Neuronal stem cell (in vitro differentiated cells): ENCODE results near the gene LYPD8. TPM values are rescaled to one million over a fixed set of nuclear protein-coding genes. Genes with fewer than 3 reads are reported as not detected.
"Not testable (repeated sequence)": the region's sequence is repeated elsewhere in the genome, so short reads cannot be mapped to it uniquely, and the experiment has no call there.

Experiments used
- DNase-seq: peaks from one replicate; pipeline ENCODE4 v3.0.0-alpha.2; 2013; ENCODE audit warnings: low spot score
- H2AFZ ChIP-seq: one replicate; pipeline ENCODE4 v1.6.1; 2013; ENCODE audit warnings: mild to moderate bottlenecking, low read length, inconsistent platforms
- H2AK5ac ChIP-seq: 2 replicates; pipeline ENCODE4 v1.6.1; 2013; ENCODE audit warnings: low read depth, mild to moderate bottlenecking, inconsistent platforms, low read length, moderate library complexity, mixed read lengths
- H2BK120ac ChIP-seq: 2 replicates; pipeline ENCODE4 v1.6.1; 2013; ENCODE audit warnings: low read depth, mild to moderate bottlenecking, inconsistent platforms, low read length, moderate library complexity, mixed read lengths
- H2BK12ac ChIP-seq: one replicate; pipeline ENCODE4 v1.6.1; 2013; ENCODE audit warnings: low read length, inconsistent platforms
- H2BK15ac ChIP-seq: 2 replicates; pipeline ENCODE4 v1.6.1; 2013; ENCODE audit warnings: mild to moderate bottlenecking, low read length, inconsistent platforms, mixed read lengths
- H2BK5ac ChIP-seq: one replicate; pipeline ENCODE4 v1.6.1; 2013; ENCODE audit warnings: inconsistent platforms, mild to moderate bottlenecking, low read length, moderate library complexity
- H3K14ac ChIP-seq: one replicate; pipeline ENCODE4 v1.6.1; 2013; ENCODE audit warnings: low read length, inconsistent platforms
- H3K18ac ChIP-seq: 2 replicates; pipeline ENCODE4 v1.6.1; 2013; ENCODE audit warnings: low read length, inconsistent platforms
- H3K23ac ChIP-seq: 2 replicates; pipeline ENCODE4 v1.6.1; 2013; ENCODE audit warnings: low read depth, mild to moderate bottlenecking, mixed read lengths, low read length, inconsistent platforms; ENCODE audit not compliant: poor library complexity
- H3K27ac ChIP-seq: replicated peaks from 3 replicates; pipeline ENCODE4 v1.5.1; 2013; ENCODE audit warnings: low read length, inconsistent platforms
- H3K27me3 ChIP-seq, 3 experiments: 2 replicates each; pipeline ENCODE4 v1.6.1; 2013; ENCODE audit warnings: low read length in 3 of 3, mild to moderate bottlenecking in 2 of 3, inconsistent platforms in 1 of 3, low read depth in 1 of 3, mixed read lengths in 1 of 3, moderate library complexity in 1 of 3; ENCODE audit not compliant: control insufficient read depth in 3 of 3, insufficient read depth in 3 of 3
- H3K36me3 ChIP-seq, 2 donors: replicated peaks in 1 of 2; 2 replicates each; pipeline ENCODE4 v1.6.1; 2013; ENCODE audit warnings: low read length in 2 of 2; ENCODE audit not compliant: control insufficient read depth in 2 of 2, insufficient read depth in 2 of 2
- H3K4ac ChIP-seq: 2 replicates; pipeline ENCODE4 v1.6.1; 2013; ENCODE audit warnings: inconsistent platforms, mild to moderate bottlenecking, low read length, moderate library complexity
- H3K4me1 ChIP-seq, 2 donors: 1 replicate in 1 of 2; 2 replicates in 1 of 2; pipeline ENCODE4 v1.6.1; 2013; ENCODE audit warnings: low read length in 2 of 2, low read depth in 1 of 2; ENCODE audit not compliant: control insufficient read depth in 2 of 2, insufficient read depth in 1 of 2
- H3K4me2 ChIP-seq: one replicate; pipeline ENCODE4 v1.6.1; 2013; ENCODE audit warnings: mild to moderate bottlenecking, low read length, inconsistent platforms; ENCODE audit not compliant: insufficient read depth, poor library complexity, severe bottlenecking
- H3K4me3 ChIP-seq, 2 donors: 2 replicates each; pipeline ENCODE4 v1.5.1; 2013; ENCODE audit warnings: low read length in 2 of 2, mild to moderate bottlenecking in 2 of 2, inconsistent platforms in 1 of 2, moderate library complexity in 1 of 2
- H3K79me1 ChIP-seq: one replicate; pipeline ENCODE4 v1.6.1; 2013; ENCODE audit warnings: low read depth, mild to moderate bottlenecking, inconsistent platforms, low read length, moderate library complexity
- H3K9ac ChIP-seq: one replicate; pipeline ENCODE4 v1.6.1; 2013; ENCODE audit warnings: mild to moderate bottlenecking, low read depth, low read length, inconsistent platforms; ENCODE audit not compliant: poor library complexity
- H3K9me3 ChIP-seq, 2 donors: replicated peaks in 1 of 2; 2 replicates each; pipeline versions ENCODE3 to v1.6.1; 2013; ENCODE audit warnings: low read length in 2 of 2, mild to moderate bottlenecking in 2 of 2, inconsistent platforms in 1 of 2, low read depth in 1 of 2, mixed read lengths in 1 of 2, moderate library complexity in 1 of 2; ENCODE audit not compliant: control insufficient read depth in 2 of 2, insufficient read depth in 1 of 2
- H4K8ac ChIP-seq: one replicate; pipeline ENCODE4 v1.6.1; 2013; ENCODE audit warnings: low read depth, mild to moderate bottlenecking, inconsistent platforms, low read length, moderate library complexity
- H4K91ac ChIP-seq: one replicate; pipeline ENCODE4 v1.6.1; 2013; ENCODE audit warnings: low read length, low read depth, mild to moderate bottlenecking, inconsistent platforms; ENCODE audit not compliant: poor library complexity
- WGBS, 2 donors: extraction: QIAGEN DNeasy Blood & Tissue Kit; methylation state at CpG; one replicate each; pipeline ENCODE4 v1.1.7; 2013; ENCODE audit warnings: missing lambda C conversion rate in 2 of 2, mixed read lengths in 1 of 2; ENCODE audit not compliant: insufficient read length in 2 of 2, insufficient replicate concordance in 1 of 2; ENCODE audit errors: extremely low coverage in 2 of 2; 5-methylcytosine and 5-hydroxymethylcytosine counted together
- polyA plus RNA-seq, 2 experiments: library from polyadenylated mRNA; stranded (reverse); fragments of 200-250 nt; gene quantifications; one replicate each; pipeline ENCODE4 v1.2.3, GENCODE V29; 2013

The LYPD8 gene, protein sequence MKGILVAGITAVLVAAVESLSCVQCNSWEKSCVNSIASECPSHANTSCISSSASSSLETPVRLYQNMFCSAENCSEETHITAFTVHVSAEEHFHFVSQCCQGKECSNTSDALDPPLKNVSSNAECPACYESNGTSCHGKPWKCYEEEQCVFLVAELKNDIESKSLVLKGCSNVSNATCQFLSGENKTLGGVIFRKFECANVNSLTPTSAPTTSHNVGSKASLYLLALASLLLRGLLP
- not detected for polyA plus RNA-seq (2013, experiment 1 of 2)
- polyA plus RNA-seq (2013, experiment 2 of 2) = not detected

DNA sequence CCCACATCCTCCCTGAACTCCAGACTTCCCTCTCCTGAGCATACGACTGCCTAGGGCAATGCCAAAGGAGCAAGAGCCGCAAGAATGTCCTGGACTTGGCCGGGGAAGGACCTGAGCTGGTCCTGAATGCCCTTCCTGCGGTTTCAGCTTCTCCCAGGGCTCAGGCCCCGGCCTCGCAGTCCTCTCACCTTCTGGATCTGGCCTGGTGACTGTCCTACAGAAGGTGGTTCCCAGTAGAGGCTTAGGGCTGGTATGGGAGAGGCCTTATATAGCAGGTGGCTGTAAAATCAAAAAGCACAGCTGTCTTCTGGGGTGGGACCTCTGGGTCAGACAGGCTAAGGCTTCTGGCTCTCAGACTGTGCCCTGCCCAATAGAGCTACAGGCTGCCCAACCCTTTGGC, at the start of gene LYPD8:
TSS of gene LYPD8 (minus strand) at position 243 of the 400 bp plus-strand sequence. CDS start 4,678 bp downstream, outside the sequence.
- WGBS, 2 donors = no CpG with 5 or more reads among the region's 6 CpGs
- DNase-seq = no peak
- Histone ChIP-seq H3K27ac (no peak within 1 kb of the TSS), H3K4me3 (no peak within 1 kb of the TSS), H2AFZ (no peak within 1 kb of the TSS), H4K91ac (no peak within 1 kb of the TSS), H2BK15ac (no peak within 1 kb of the TSS), H3K36me3 (peaks cover 0 to 7% of the 10 kb centered on the region in 2 donors), H2BK5ac (no peak within 1 kb of the TSS), H2BK12ac (no peak within 1 kb of the TSS), H3K9me3 (peaks cover 3 to 64% of the 10 kb centered on the region in 2 donors), H3K14ac (no peak within 1 kb of the TSS), H2BK120ac (no peak within 1 kb of the TSS), H3K4ac (no peak within 1 kb of the TSS), H3K27me3 (peaks cover 0 to 7% (median 5%) of the 10 kb centered on the region in 3 experiments), H3K4me2 (no peak within 1 kb of the TSS), H3K4me1 (no peaks in the 10 kb centered on the region), H3K79me1 (peaks cover 3% of the 10 kb centered on the region), H2AK5ac (no peak within 1 kb of the TSS), H3K18ac (no peak within 1 kb of the TSS), H3K23ac (no peak within 1 kb of the TSS), H3K9ac (no peak within 1 kb of the TSS), H4K8ac (no peak within 1 kb of the TSS)

DNA sequence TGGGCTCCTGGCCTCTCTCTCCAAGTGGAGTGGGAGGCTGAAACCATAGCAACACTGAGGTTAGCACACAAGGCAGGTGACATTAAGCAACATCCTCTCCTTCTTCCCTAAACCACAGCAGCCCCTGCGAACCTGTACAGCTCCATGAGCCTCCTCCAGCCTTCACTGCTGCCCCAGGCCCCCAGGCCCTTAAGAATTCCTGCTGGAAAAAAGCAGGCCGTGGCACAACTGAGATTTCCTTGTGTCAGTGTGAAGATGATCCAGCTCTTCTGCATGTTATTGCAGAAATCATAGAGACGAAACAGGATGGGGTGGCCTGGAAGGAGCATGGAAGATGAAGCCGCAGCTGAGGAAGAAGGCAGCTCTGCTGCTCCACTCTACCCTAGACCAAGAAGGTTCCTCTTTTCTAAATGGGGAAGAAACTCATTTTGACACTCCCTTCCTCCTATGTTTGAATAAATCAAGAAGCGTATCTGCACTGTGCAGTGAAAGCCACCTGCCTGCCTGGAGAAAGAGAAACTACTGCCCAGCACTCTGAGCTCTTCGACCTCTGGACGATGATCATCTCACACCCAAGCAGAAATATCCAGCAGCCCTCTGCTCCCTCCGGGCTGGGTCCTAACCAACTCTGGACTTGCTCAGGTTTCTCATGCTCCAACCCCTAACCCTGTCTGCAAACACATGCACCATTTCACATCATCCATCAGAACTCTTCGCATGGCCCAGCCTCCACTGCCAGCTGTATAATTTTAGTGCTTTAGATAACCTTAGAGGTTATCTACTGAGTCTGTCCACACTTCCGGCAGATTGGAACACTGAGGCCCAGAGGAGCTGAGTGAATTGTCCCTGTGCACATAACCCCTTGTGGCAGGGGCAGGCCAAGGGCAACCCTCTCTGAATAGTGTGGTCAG, 49.5 kb upstream of the LYPD8 start:
- Histone ChIP-seq H3K4me1 (no peaks in the 10 kb centered on the region), H3K4me3 (no peak overlapping the region), H3K9me3 (peaks cover 0 to 5% of the 10 kb centered on the region in 2 donors), H3K4ac (no peak overlapping the region), H4K8ac (peak overlapping the region; percentile 72), H3K14ac (no peak overlapping the region), H4K91ac (no peak overlapping the region), H2BK5ac (no peak overlapping the region), H3K79me1 (no peaks in the 10 kb centered on the region), H2AFZ (no peak overlapping the region), H2BK120ac (no peak overlapping the region), H3K36me3 (peaks cover 0 to 5% of the 10 kb centered on the region in 2 donors), H3K27ac (no peak overlapping the region), H3K18ac (peak overlapping the region; percentile 60), H2BK15ac (no peak overlapping the region), H2BK12ac (no peak overlapping the region), H2AK5ac (no peak overlapping the region), H3K9ac (no peak overlapping the region), H3K4me2 (no peak overlapping the region), H3K23ac (no peak overlapping the region), H3K27me3 (peaks cover 0 to 3% (median 0%) of the 10 kb centered on the region in 3 experiments)
- no peak for DNase-seq
- WGBS, 2 donors = no CpG with 5 or more reads among the region's 10 CpGs

DNA sequence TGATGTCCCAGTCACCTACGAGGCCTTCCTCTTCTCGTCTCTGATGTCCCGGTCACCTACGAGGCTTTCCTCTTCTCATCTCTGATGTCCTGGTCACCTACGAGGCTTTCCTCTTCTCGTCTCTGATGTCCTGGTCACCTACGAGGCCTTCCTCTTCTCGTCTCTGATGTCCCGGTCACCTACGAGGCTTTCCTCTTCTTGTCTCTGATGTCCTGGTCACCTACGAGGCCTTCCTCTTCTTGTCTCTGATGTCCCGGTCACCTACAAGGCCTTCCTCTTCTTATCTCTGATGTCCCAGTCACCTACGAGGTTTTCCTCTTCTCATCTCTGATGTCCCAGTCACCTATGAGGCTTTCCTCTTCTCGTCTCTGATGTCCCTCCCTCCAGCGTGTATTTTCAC, 47.9 kb upstream of the LYPD8 start:
- H2BK12ac ChIP-seq, H3K36me3 ChIP-seq, H4K91ac ChIP-seq, H3K79me1 ChIP-seq, DNase-seq, H3K9ac ChIP-seq, H3K4me2 ChIP-seq, H2BK15ac ChIP-seq, H2AK5ac ChIP-seq, H4K8ac ChIP-seq, H3K23ac ChIP-seq, H3K4me1 ChIP-seq, H3K14ac ChIP-seq, H3K9me3 ChIP-seq, H2BK120ac ChIP-seq, H3K27me3 ChIP-seq, H3K18ac ChIP-seq, H3K27ac ChIP-seq, H2BK5ac ChIP-seq, H3K4ac ChIP-seq, H2AFZ ChIP-seq, H3K4me3 ChIP-seq: not testable (repeated sequence)
- WGBS, 2 donors = no CpG with 5 or more reads among the region's 15 CpGs

DNA sequence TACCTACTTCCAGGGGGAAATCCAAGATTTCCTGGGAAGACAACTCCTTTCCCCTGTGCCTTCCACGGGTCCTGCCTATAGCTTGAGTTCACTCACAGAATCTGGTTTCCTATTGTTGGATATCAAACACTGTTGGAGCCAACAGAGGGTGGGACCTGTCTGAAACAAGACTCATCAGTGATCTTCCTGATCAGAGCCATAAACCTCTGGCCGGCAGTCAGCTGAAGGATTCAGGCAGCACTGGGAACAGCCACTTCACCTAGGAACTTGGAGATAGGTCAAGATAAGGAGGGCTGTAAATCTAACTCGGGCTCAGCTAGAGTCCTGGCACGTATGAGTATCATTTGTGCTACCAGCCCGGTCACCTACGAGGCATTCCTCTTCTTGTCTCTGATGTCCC, 46.9 kb upstream of the LYPD8 start:
- Histone ChIP-seq H4K8ac (no peak overlapping the region), H2AK5ac (no peak overlapping the region), H2BK120ac (no peak overlapping the region), H3K18ac (no peak overlapping the region), H4K91ac (no peak overlapping the region), H3K27ac (no peak overlapping the region), H3K4me2 (no peak overlapping the region), H3K14ac (no peak overlapping the region), H3K4me1 (no peaks in the 10 kb centered on the region), H3K4ac (no peak overlapping the region), H3K9me3 (peaks cover 0 to 5% of the 10 kb centered on the region in 2 donors), H2BK15ac (no peak overlapping the region), H3K27me3 (peaks cover 0 to 3% (median 0%) of the 10 kb centered on the region in 3 experiments), H2AFZ (no peak overlapping the region), H3K9ac (no peak overlapping the region), H3K36me3 (no peaks in the 10 kb centered on the region), H3K23ac (no peak overlapping the region), H2BK5ac (no peak overlapping the region), H2BK12ac (no peak overlapping the region), H3K4me3 (no peak overlapping the region), H3K79me1 (no peaks in the 10 kb centered on the region)
- no peak for DNase-seq
- no CpG with 5 or more reads among the region's 6 CpGs for WGBS, 2 donors
